PFSK-1 (cell line): ENCODE results near the gene OSBPL3.

Experiments
- POLR2AphosphoS5 ChIP-seq: IDR thresholded peaks from 2 replicates; pipeline ENCODE4 v1.6.1; 2012; ENCODE audit warnings: low read depth, mild to moderate bottlenecking, control low read depth, low read length, moderate library complexity
- REST ChIP-seq, 2 experiments: IDR thresholded peaks; 2 replicates each; pipeline versions ENCODE4 v1.6.1 to v1.8.0; 2011 to 2012; ENCODE audit warnings: low read depth in 2 of 2, low read length in 2 of 2, control low read depth in 1 of 2, inconsistent platforms in 1 of 2, mild to moderate bottlenecking in 1 of 2, moderate library complexity in 1 of 2; ENCODE audit not compliant: insufficient read depth in 1 of 2
- TAF1 ChIP-seq: IDR thresholded peaks from 2 replicates; pipeline ENCODE4 v1.6.1; 2012; ENCODE audit warnings: low read length, control low read depth, borderline replicate concordance; ENCODE audit not compliant: insufficient read depth

DNA sequence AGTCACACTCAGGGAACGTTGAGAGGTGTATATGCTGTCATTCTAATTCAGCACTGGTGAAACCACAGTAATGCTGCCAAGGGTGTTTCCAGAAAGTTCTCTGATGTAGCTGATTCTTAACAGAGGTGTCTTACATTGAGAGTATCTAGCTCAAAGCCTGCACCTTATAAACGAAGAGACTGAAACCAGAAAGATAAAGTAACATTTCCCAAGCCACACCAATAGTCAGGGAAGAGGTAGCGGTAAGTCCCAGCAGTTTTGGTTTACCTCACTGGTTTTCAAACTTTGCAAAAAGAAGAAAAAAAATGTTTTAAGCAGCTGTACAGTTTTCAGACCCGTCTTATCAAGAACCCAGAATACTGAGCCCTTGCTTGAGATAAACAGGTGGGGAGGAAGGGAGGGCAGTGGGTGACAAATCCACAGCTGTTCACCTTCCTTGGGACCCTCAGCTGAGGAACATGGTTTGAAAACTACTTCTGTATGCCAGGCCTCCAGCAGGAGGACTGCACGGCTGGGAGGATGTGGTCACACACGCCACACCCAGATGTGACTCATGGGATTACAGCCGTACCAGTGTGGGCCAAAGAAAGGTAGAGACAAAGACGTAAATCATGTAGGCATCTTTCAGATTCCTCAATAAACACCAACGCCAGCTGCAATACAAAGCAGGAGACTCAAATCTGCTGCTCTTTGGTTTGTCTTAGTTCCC, 158.8 kb downstream of the OSBPL3 start:
- TF ChIP-seq TAF1, result no peak
- no peak for TF ChIP-seq REST (IDR thresholded peaks at IDR 0.05; ENCODE audit: insufficient read depth in 1 of 2, low read depth in 2 of 2, low read length in 2 of 2)
- no peak for TF ChIP-seq POLR2AphosphoS5
